D341Med (cell line): ENCODE data around the gene REC8.

Experiments used
- DNase-seq: peaks from one replicate; pipeline ENCODE4 v3.0.0; 2012; ENCODE audit warnings: low spot score

Gene REC8

GRCh38 chr14:24171422-24172260, at the start of gene REC8:
Gene REC8 (plus strand): TSS chr14:24172080. CDS start chr14:24172553, 473 bp downstream.
- peak; percentile 98 for DNase-seq

- DNase-seq, result no peak
Observed at GRCh38 chr14:24122416-24122815, 49.5 kb upstream of the REC8 start.

- DNase-seq, result no peak
Observed at GRCh38 chr14:24122898-24123297, 49.0 kb upstream of the REC8 start.

- DNase-seq, result no peak
Observed at GRCh38 chr14:24123424-24124417, 48.2 kb upstream of the REC8 start.

DNA sequence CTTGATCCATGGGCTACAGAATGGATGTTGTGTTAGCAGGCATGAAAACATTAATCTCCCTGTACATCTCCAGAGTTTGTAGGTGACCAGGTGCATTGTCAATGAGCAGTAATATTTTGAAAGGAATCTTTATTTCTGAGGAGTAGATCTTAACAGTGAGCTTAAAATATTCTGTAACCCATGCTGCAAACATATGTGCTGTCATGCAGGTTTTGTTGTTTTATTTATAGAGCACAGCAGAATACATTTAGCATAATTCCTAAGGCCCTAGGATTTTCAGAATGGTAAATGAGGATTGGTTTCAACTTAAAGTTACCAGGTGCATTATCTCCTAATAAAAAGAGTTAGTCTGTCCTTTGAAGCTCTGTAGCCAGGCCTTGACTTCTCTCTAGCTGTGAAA, 44.9 kb upstream of the REC8 start:
- DNase-seq, result no peak

GRCh38 chr14:24127673-24128072, 44.2 kb upstream of the REC8 start:
- DNase-seq, result no peak

GRCh38 chr14:24129410-24129998, 42.4 kb upstream of the REC8 start:
- DNase-seq, result no peak

- DNase-seq, result no peak
Observed at GRCh38 chr14:24130380-24130716, 41.5 kb upstream of the REC8 start, which contains the start of gene FITM1. Gene FITM1 (plus strand): TSS chr14:24130659. CDS start chr14:24131564, 905 bp downstream.

- DNase-seq, result no peak
Observed at GRCh38 chr14:24130717-24131548, 40.9 kb upstream of the REC8 start.

DNA sequence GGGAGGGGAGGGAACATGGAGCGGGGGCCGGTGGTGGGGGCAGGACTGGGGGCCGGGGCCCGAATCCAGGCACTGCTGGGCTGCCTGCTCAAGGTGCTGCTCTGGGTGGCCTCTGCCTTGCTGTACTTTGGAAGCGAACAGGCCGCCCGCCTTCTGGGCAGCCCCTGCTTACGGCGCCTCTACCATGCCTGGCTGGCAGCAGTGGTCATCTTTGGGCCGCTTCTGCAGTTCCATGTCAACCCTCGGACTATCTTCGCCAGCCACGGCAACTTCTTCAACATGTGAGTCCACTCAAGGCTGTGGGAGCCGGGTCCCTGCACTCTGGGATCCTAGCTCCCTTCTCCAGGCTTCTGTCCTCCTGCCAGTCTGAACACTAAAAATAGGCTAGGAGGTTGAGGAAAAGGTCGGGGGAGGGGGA, 40.3 kb upstream of the REC8 start:
- no peak for DNase-seq

DNA sequence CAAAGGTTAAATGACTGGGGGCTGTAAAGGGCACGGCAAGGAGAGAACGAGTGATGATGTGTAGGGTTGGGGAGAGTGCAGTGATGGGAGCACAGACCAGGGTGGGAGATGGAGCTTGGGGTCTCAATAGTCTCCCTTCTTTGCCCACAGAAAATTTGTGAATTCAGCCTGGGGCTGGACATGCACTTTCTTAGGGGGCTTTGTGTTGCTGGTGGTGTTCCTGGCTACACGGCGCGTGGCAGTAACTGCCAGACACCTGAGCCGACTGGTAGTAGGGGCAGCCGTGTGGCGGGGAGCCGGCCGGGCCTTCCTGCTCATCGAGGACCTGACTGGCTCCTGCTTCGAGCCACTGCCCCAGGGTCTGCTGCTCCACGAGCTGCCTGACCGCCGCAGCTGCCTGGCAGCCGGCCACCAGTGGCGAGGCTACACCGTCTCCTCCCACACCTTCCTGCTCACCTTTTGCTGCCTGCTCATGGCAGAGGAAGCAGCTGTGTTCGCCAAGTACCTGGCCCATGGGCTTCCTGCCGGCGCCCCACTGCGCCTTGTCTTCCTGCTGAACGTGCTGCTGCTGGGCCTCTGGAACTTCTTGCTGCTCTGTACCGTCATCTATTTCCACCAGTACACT, 39.7 kb upstream of the REC8 start:
- no peak for DNase-seq

DNA sequence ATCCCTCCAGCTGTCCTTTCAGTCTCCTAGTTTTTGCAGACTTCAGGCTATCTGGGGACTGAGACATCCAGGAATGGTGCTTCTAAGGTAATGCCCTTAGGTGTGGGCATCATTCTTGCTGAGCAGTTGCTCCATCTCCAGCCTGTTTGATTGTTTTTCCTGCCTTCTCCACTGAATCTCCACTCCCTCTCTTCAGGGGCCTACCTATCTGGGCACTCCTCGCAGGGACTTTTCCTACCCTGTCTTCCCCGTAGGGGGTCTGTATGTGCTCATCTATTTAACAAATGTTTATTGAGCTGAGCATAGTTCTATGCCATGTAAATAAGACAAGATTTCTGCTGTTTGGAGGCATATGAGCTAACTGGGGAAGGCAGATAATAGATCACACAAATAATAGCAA, 38.9 kb upstream of the REC8 start:
- DNase-seq, result no peak

GRCh38 chr14:24133735-24134134, 38.1 kb upstream of the REC8 start:
- DNase-seq, result no peak

- DNase-seq, result no peak
Observed at GRCh38 chr14:24135584-24135833, 36.4 kb upstream of the REC8 start.

GRCh38 chr14:24135834-24136683, 35.8 kb upstream of the REC8 start, which contains the start of gene PSME1:
Gene PSME1 (plus strand): TSS chr14:24136194. CDS start chr14:24136263, 69 bp downstream.
- DNase-seq, result peak; percentile 97

DNA sequence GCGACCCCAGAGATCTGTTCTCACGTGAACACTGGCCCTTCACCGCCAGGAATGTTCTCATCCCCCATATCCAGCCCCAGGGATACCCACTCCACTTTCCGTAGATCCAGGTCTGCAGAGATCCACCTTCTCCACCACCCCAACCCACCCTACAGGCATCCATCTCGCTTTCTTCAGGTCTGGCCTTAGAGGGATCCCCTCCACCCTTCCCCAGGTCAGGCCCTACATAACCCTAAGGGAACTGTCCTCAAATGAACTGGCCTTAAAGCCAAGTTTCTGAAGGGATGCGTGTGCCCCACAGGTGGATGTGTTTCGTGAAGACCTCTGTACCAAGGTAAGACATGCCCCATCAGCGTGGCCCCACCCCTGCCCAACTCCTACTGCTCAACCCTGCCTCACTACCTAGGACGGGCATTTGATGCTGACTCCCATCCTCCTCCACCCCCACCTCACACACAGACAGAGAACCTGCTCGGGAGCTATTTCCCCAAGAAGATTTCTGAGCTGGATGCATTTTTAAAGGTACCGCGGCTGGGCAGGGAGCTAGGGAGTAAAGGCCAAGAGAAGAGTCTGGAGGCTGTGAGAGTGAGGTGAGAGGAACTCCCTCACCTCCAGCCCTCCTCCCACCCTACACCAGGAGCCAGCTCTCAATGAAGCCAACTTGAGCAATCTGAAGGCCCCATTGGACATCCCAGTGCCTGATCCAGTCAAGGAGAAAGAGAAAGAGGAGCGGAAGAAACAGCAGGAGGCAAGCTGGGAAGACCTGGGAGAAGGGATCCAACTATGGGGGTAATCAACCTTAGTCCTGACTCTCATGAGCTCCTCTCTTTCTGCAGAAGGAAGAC, 35.0 kb upstream of the REC8 start:
- no peak for DNase-seq

DNA sequence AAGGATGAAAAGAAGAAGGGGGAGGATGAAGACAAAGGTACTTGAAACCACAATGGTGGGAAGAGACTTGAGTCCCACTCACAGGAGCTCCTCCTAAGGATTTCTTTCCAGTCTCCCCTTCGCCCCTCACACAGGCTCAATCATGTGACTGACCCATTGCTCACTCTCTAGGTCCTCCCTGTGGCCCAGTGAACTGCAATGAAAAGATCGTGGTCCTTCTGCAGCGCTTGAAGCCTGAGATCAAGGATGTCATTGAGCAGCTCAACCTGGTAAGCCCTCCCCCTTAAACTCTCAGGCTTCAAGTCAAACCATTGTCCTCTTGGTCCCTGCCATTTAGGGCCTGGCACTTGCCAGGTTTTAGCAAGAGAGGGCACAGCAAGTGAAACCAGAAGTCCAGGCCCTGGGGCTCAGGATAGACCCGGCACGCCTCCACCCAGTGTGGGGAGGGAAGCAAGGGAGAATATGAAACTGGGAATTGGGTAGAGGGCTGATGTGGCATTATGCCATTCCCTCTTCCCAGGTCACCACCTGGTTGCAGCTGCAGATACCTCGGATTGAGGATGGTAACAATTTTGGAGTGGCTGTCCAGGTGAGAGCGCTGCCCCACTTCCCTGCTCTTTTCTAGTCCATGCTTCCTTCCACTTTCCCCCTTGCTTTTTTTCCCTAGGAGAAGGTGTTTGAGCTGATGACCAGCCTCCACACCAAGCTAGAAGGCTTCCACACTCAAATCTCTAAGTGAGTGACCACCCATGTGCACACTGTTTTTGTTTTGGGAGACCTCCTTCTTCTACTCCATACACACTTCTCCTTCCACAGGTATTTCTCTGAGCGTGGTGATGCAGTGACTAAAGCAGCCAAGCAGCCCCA, 34.1 kb upstream of the REC8 start:
- no peak for DNase-seq
